Nucleus accumbens (tissue), 56 donors: ENCODE measurements around the gene EPM2A.

Experiments used
- DNase-seq, 56 donors: peaks; one replicate each; lab custom pipeline; 2025; lab: John Stamatoyannopoulos, UW

EPM2A gene

DNA sequence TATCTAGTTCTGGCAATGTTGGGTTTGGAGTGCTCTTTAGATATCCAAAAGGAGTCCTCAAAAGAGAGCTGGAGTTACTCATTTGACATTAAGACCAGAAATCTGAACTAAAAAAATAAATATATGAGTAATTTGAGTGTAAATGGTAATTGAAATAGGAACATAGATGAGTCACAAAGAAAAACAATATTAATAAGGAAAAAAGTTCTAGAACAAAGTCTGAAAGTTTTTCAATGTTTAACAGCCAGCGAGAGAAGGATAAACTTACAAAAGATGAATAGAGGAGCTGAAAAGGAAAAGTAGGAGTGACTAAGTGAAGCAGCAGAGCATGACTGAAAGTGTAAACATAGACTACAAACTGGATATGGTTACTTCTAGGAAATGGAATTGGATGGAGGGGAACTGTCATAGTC lies 46.8 kb downstream of the EPM2A start:
- no peak for DNase-seq

GRCh38 chr6:145685932-145686331 lies 49.4 kb downstream of the EPM2A start:
- DNase-seq, result no peak

DNA sequence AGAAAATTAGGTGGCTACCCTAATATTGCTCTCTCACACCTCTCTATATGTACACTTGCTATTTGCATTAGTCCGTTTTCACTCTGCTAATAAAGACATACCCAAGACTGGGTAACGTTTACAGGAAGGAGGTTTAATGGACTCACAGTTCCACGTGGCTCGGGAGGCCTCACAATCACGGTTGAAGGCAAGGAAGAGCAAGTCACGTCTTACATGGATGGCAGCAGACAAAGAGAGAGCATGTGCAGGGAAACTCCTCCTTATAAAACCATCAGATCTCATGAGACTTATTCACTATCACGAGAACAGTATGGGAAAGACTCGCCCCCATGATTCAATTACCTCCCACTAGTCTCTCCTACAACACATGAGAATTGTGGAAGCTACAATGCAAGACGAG lies 53.4 kb downstream of the EPM2A start:
- no peak for DNase-seq

DNA sequence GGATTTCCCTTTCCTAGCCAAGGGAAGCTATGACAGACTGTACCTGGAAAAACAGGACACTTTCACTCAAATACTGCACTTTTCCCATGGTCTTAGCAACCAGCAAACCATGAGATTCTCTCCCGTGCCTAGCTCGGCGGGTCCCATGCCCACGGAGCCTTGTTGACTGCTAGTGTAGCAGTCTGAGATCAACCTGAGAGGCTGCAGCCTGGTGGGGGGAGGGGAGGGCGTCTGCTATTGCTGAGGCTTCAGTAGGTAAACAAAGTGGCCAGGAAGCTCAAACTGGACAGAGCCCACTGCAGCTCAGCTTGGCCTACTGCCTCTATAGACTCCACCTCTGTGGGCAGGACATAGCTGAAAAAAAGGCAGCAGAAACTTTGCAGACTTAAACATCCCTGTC lies 61.8 kb downstream of the EPM2A start:
- no peak for DNase-seq

DNA sequence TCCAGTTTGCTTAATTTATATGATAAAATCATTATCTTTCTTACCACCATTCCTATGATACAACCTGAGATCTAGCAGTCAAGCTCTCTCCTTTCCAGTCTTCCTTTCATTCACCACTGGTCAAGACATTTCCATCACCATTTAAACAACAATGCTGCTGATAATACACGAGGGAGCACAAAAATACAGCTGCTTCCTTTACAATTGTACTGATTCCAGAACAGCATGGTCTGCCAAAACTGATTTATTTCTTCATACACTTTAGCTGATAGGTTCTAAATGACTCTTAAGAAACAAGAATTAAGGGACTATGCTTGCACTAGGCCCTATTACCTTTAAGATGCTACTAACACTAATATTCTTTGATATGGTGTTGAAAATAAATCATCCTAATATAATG lies 65.0 kb downstream of the EPM2A start:
- DNase-seq, result no peak

- no peak for DNase-seq
These were observed 65.7 kb downstream of the EPM2A start for GRCh38 chr6:145669627-145670034.

- DNase-seq, result no peak
These were observed 66.5 kb downstream of the EPM2A start for GRCh38 chr6:145668844-145669243.

GRCh38 chr6:145660676-145661075 lies 74.6 kb downstream of the EPM2A start:
- DNase-seq, result no peak

- DNase-seq, result no peak
These were observed 79.2 kb downstream of the EPM2A start for GRCh38 chr6:145656128-145656527.

DNA sequence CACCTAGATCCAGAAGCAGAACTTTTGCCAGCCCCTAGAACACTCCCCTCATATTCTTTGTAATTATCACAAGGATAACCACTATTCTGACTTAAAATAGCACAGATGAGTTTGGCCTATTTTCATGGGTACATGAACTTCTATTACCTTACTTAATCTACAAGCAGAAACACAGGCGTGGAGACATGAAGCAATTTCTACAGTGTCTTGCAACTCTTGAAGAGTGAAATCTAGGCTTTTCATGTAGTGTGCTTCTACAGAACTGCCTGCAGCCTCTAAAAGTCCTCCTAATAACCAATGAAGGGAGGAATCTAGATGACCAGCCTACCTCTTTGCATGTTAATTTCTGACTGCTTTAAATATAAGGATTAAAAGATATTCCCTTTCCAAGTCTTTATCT lies 82.7 kb downstream of the EPM2A start:
- DNase-seq, result no peak

DNA sequence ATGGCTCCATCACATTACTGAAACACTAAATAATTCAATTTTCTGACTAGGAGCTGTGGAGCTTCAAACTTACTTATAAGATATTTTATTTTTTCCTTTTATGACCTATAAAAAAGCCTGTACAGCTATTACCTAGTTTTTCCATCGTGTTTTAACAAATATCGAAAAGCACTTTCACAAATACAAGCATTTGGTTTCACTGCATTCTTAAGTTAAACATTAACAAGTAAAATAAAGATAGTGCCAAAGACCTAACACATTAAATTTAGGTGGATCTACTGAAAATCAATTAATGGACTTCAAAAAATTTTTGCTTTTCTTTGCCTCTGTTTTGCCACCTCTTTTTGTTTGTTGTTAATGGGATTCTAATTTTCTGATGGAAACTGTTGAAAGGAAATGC lies 83.3 kb downstream of the EPM2A start:
- no peak for DNase-seq

GRCh38 chr6:145648149-145648548 lies 87.2 kb downstream of the EPM2A start:
- no peak for DNase-seq

DNA sequence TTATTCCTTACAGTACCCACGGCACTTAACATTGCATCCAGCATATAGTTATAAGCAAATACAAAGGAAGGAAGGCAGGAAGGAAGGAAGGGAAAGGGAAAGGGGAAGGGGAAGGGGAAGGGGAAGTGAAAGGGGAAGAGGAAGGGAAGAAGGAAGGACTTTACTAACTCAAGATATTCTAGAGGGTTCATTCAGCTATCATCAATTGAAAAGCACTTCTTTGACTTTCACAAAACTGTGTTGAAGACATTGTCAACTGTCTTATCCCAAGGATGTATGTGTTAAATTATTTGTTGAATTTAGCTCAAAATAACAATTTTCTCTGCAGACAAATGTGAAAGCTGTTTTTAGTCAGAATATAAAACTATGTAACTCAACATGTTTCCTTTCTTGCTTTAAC lies 87.7 kb downstream of the EPM2A start:
- no peak for DNase-seq

DNA sequence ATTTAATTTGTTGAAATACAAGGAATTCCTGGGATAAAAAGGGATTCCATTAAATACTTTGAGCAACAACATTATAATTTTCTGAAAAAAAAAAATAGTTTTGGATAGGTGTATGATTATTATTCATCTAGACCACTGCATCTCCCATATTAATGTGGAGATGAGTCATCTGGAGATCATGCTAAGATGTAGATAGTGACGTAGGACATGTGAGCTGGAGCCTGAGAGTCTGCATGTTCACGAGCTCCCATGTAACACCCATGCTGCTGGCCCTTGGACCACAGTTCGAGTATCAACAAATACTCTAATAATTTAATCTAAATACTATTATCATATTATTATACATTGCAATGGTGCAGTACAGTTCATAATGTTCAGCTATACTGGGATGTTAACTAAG lies 91.6 kb downstream of the EPM2A start:
- DNase-seq, result no peak

DNA sequence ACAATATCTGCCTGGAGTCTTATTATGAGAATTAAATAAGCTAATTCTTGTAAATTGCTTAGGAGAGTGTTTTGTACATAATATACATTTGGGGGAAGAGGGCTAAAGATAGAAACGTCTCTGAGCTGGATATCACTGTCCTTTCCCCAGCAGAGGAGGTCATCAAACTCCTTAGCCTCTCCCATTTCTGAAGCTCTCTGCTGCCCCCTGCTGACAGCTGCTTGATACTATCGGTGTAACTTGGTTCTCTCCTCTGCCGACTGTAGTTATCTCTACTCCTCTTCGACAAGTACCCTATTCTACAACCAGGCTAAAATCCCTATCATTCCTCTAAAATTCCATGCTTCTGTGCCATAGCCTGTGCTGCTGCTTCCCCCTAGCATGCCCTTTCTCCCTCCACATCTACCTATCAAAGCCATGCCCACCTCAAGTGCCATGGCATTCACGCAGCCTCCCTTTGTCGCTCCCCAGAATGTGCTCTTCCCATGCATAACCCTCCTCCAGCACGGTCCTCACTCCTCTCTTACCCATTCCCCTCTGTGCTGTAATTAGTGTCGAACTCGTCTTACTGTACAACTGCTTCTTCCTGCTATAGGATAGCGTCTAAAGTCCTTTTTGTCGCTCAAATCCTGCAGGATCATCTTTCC lies 101.2 kb downstream of the EPM2A start:
- peak in 52 of 56 donors; percentile 4 to 92 (median 66) for DNase-seq

DNA sequence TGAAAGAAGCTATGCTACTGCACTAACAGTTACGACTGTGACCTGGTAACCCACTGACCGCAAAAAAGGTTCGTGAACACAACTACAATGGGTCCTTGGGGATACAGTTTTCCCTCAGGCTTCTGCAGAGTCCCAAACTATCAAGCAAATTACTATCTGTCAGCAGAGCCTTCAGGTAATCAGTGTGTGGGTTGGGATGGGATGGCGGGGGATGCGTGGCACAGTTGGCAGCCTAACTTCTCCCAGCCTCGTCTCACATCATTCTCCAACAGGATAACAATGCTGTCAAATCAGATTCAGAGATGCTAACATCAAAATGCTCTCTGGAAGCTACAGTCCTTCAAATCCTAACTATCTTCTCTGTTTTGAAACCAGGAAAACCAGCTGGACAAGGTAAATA lies 102.3 kb downstream of the EPM2A start:
- peak in 19 of 56 donors; percentile 0 to 58 (median 18) for DNase-seq

GRCh38 chr6:145631374-145631773 lies 103.9 kb downstream of the EPM2A start:
- DNase-seq, result no peak

DNA sequence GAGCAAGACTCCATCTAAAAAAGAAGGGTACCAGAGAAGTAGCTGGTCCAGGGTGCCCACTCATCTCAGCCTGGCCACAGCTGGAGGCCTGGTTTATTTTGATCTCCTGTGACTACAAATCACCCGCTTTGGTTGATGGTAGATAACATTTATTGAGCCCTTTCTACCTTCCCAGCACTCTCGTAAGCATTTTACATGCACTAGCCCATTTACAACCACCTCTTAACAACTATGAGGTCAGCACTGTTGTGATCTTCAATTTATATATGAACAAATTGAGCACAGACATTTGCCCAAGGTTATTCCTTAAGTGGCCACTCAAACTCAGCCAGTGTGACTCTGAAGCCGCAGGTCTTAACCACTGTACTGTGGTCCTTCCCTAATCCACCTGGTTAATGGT lies 104.7 kb downstream of the EPM2A start:
- no peak for DNase-seq

DNA sequence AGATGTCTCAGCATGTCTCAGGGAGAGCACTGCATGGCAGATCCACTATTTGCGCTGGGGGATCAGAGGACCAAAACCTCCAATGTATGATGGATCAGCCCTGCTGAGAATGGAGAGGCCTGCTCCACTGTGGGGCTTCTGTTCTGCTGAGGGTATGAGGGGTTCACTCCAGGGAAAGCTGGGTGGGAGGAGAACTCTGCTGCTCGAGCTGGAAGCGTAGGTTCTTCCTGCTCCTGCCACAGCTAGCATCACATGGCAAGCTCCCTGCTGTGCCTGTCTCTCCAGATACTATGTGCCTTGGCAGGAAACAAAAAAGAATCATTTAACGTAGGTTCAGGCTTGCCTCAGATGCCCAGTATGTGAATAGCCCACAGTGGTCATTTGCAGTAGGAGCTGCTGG lies 105.8 kb downstream of the EPM2A start:
- DNase-seq, result peak in 25 of 56 donors; percentile 1 to 65 (median 20)

DNA sequence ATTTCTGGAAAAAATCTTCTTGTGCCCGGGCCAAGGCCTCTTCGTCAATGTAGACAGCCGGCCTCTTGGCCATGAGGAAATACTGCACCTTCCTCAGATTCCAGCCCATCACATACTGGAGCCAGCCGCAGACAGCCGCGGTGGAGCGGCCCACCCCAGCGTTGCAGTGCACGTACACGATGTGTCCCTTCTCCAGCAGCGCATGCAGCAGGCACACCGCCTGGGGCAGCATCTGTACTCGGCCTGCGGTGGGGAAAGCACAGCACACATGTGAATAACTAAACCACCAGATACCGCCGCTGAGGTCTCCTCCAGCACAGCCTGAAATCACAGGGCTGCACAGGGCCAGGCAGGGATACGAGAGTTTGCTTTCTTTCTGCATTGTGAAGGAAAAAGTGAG lies 107.9 kb downstream of the EPM2A start:
- DNase-seq, result no peak

GRCh38 chr6:145626857-145627256 lies 108.5 kb downstream of the EPM2A start:
- DNase-seq, result no peak

DNA sequence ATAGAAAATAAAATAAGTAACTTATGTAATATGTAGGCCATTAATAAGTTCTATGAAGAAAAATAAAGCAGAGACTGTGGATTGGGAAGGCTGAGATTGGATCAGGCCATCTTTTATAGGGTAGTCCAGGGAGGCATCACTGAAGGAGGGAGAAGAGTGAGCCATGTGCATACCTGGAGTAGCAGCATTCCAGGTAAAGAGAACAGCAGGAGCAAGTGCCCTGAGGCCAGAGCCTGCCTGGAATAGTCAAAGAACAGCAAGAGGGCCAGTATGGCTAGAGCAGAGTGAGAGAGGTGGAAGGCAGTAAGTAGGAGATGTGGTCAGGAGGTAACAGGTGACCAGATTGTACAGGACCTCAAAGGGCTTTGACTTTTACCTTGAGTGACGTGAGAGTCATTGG lies 112.1 kb downstream of the EPM2A start:
- no peak for DNase-seq

DNA sequence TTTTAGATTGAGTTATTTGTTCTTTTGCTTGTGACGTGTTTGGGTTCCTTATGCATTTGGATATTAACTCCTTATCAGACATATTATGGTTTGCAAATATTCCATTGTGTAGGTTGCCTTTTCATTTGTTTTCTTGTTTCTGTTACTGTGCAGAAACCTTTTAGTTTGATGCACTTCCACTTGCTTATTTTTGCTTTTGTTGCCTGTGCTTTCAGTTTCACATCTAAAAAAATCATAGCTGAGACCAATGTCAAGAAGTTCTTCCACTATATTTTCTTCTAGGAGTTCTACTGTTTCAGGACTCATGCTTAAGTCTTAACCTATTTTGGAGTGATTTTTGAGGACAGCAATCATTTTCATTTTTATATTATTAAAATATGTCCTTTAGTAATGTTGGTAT lies 113.5 kb downstream of the EPM2A start:
- DNase-seq, result no peak
